CD8-positive, alpha-beta memory T cell (primary cell): ENCODE results near the gene KIAA1671. TPM values are rescaled to one million over a fixed set of nuclear protein-coding genes. Genes with fewer than 3 reads are reported as not detected.

Experiments used
- CTCF ChIA-PET: fragments of 350-600 bp; sonication (Branson Sonifier 250); formaldehyde crosslinking; loops from one replicate; lab custom pipeline; 2021; ENCODE audit warnings: antibody characterized with exemption; lab: Charles Lee
- POLR2A ChIA-PET: fragments of 350-600 bp; sonication (Branson Sonifier 250); formaldehyde crosslinking; loops from one replicate; lab custom pipeline; 2021; ENCODE audit warnings: antibody characterized with exemption; lab: Charles Lee
- DNase-seq, 5 donors: peaks; one replicate each; pipeline versions ENCODE4 v3.0.0 to v3.0.0-alpha.2; 2020 to 2022; ENCODE audit warnings: mixed read lengths in 1 of 5
- H3K27ac ChIP-seq: one replicate; pipeline ENCODE4 v1.7.0; 2013; ENCODE audit warnings: low read depth, mild to moderate bottlenecking, low read length, moderate library complexity
- H3K27me3 ChIP-seq: 2 replicates; pipeline ENCODE4 v1.7.0; 2013; ENCODE audit warnings: low read length, mild to moderate bottlenecking; ENCODE audit not compliant: insufficient read depth, poor library complexity, severe bottlenecking
- H3K36me3 ChIP-seq: 2 replicates; pipeline ENCODE4 v1.7.0; 2013; ENCODE audit warnings: mild to moderate bottlenecking, low read length, moderate library complexity; ENCODE audit not compliant: insufficient read depth
- H3K4me1 ChIP-seq: 2 replicates; pipeline ENCODE4 v1.7.0; 2013; ENCODE audit warnings: mild to moderate bottlenecking, low read length, moderate library complexity; ENCODE audit not compliant: insufficient read depth
- H3K4me3 ChIP-seq: 2 replicates; pipeline ENCODE4 v1.7.0; 2013; ENCODE audit warnings: mild to moderate bottlenecking, low read length
- H3K9me3 ChIP-seq: 2 replicates; pipeline ENCODE4 v1.7.0; 2013; ENCODE audit warnings: mild to moderate bottlenecking, low read length
- H3K27ac Mint-ChIP-seq, 8 donors: one replicate each; pipeline ENCODE4 v1.8.0; 2020 to 2021; ENCODE audit warnings: mixed read lengths in 8 of 8, mild to moderate bottlenecking in 6 of 8, inconsistent platforms in 3 of 8, moderate library complexity in 3 of 8
- H3K27me3 Mint-ChIP-seq, 2 donors: one replicate each; pipeline ENCODE4 v1.8.0; 2020 to 2021; ENCODE audit warnings: mixed read lengths in 2 of 2, mild to moderate bottlenecking in 1 of 2, moderate library complexity in 1 of 2
- H3K36me3 Mint-ChIP-seq, 3 donors: one replicate each; pipeline ENCODE4 v1.8.0; 2020 to 2021; ENCODE audit warnings: mixed read lengths in 3 of 3, inconsistent platforms in 1 of 3, mild to moderate bottlenecking in 1 of 3
- H3K4me1 Mint-ChIP-seq, 3 donors: one replicate each; pipeline ENCODE4 v1.8.0; 2020 to 2021; ENCODE audit warnings: mixed read lengths in 3 of 3, inconsistent platforms in 1 of 3, mild to moderate bottlenecking in 1 of 3
- H3K4me3 Mint-ChIP-seq, 7 donors: one replicate each; pipeline ENCODE4 v1.8.0; 2020 to 2021; ENCODE audit warnings: mixed read lengths in 7 of 7, mild to moderate bottlenecking in 6 of 7, moderate library complexity in 4 of 7, inconsistent platforms in 2 of 7
- H3K9me3 Mint-ChIP-seq, 5 donors: one replicate each; pipeline ENCODE4 v1.8.0; 2020 to 2022; ENCODE audit warnings: mixed read lengths in 5 of 5, mild to moderate bottlenecking in 3 of 5, moderate library complexity in 2 of 5, inconsistent platforms in 1 of 5
- polyA plus RNA-seq: library from polyadenylated mRNA; unstranded; fragments of 300-500 nt; fragmentation: Illumina TruSeq; gene quantifications from one replicate; pipeline ENCODE4 v1.2.3, GENCODE V29; 2021
- total RNA-seq, 2 experiments: library from RNA; stranded (reverse); gene quantifications; one replicate each; pipeline ENCODE4 v1.2.3, GENCODE V29; 2021

KIAA1671 gene
- total and polyA plus RNA-seq, 3 experiments from 2014 or later: 2.6 to 14.7 (median 13.8) TPM

DNA sequence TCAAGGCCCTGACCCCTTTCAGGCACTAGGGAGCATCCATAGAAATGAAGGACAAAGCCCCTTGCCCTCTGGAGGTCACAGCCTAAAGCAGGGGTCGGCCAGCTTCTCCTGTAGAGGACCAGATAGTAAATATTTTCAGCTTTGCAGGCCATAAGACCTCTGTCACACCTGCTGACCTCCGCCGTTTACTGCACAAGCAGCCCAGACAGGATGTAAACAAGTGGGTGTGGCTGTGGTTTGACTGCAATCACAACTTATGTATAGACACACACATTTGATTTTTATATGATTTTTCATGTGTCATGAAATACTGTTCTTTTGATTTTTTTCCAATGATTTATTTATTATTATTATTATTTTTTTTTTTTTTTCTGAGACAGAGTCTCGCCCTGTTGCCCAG lies 34.3 kb downstream of the KIAA1671 start:
- DNase-seq: no peak
- Histone ChIP-seq H3K4me1 (no peaks in the 10 kb centered on the region), H3K36me3 (no peaks in the 10 kb centered on the region), H3K4me3 (no peak overlapping the region), H3K9me3 (no peaks in the 10 kb centered on the region), H3K27me3 (no peaks in the 10 kb centered on the region), H3K27ac (no peak overlapping the region)
- Mint-ChIP-seq H3K27me3 (peaks cover 11 to 32% of the 10 kb centered on the region in 2 donors), H3K9me3 (peaks cover 0 to 3% (median 0%) of the 10 kb centered on the region in 5 donors), H3K36me3 (no peaks in the 10 kb centered on the region), H3K4me1 (peaks cover 12 to 16% (median 14%) of the 10 kb centered on the region in 3 donors), H3K4me3 (peak overlapping the region in 2 of 7 donors; percentile 22 to 47), H3K27ac (peak overlapping the region in 3 of 8 donors; percentile 4 to 83 (median 24))
- ChIA-PET POLR2A (no interaction called here), CTCF (no interaction called here)

DNA sequence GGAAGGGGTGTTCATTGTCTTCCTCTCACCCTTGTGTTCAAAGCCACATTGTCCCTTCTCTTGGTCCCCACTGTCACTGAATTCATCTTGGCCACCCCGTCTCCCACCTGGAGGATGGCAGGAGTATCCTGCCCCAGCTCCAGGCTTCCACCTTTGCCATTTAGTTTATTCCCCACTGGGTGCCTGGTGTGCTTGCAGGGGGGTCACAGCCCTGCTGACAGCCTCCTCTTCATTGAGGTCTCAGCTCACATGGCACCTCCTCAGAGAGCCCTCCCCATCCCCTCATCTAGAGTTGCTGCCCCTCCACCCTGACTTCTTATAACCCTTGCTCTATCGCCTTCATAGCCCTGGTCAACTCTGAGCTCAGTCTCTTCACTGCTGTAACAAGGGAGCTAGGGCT lies 36.6 kb downstream of the KIAA1671 start:
- Histone ChIP-seq H3K9me3 (no peaks in the 10 kb centered on the region), H3K36me3 (no peaks in the 10 kb centered on the region), H3K4me3 (no peak overlapping the region), H3K4me1 (no peaks in the 10 kb centered on the region), H3K27me3 (no peaks in the 10 kb centered on the region), H3K27ac (no peak overlapping the region)
- Mint-ChIP-seq H3K4me3 (no peak overlapping the region), H3K36me3 (no peaks in the 10 kb centered on the region), H3K4me1 (peaks cover 12 to 19% (median 17%) of the 10 kb centered on the region in 3 donors), H3K27me3 (peaks cover 17 to 37% of the 10 kb centered on the region in 2 donors), H3K27ac (peak overlapping the region in 1 of 8 donors; percentile 29), H3K9me3 (peaks cover 0 to 3% (median 0%) of the 10 kb centered on the region in 5 donors)
- no peak for DNase-seq
- POLR2A ChIA-PET: no interaction called here
- CTCF ChIA-PET: no interaction called here

DNA sequence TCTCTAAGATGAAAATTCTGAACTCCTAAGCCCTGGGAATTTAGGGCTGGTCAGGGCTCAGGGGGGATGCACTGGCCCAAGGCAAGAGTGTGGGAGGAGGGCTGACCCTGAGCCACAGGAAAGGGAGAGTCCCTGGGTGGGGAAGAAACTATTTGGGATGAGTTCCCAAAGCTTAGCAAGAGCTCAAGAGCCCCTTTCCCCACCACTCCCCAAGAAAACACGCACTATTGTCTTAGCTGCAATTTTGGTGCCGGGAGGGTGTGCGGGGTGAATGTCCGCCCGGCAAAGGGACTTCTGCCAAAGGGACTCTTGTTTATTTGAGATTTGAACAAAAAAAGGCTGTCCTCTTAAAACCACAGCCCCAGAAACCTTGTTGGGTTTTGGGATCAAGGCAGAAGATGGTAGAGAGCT lies 37.0 kb downstream of the KIAA1671 start:
- H3K4me3 ChIP-seq: no peak overlapping the region
- Mint-ChIP-seq H3K27me3 (peaks cover 17 to 37% of the 10 kb centered on the region in 2 donors), H3K4me1 (peaks cover 12 to 23% (median 17%) of the 10 kb centered on the region in 3 donors), H3K27ac (no peak overlapping the region), H3K9me3 (peaks cover 0 to 3% (median 0%) of the 10 kb centered on the region in 5 donors), H3K36me3 (no peaks in the 10 kb centered on the region), H3K4me3 (no peak overlapping the region)
- no peak overlapping the region for H3K27ac ChIP-seq
- no peaks in the 10 kb centered on the region for H3K36me3 ChIP-seq
- POLR2A ChIA-PET: no interaction called here
- DNase-seq: no peak
- H3K4me1 ChIP-seq: no peaks in the 10 kb centered on the region
- no peaks in the 10 kb centered on the region for H3K9me3 ChIP-seq
- CTCF ChIA-PET: no interaction called here
- no peaks in the 10 kb centered on the region for H3K27me3 ChIP-seq

DNA sequence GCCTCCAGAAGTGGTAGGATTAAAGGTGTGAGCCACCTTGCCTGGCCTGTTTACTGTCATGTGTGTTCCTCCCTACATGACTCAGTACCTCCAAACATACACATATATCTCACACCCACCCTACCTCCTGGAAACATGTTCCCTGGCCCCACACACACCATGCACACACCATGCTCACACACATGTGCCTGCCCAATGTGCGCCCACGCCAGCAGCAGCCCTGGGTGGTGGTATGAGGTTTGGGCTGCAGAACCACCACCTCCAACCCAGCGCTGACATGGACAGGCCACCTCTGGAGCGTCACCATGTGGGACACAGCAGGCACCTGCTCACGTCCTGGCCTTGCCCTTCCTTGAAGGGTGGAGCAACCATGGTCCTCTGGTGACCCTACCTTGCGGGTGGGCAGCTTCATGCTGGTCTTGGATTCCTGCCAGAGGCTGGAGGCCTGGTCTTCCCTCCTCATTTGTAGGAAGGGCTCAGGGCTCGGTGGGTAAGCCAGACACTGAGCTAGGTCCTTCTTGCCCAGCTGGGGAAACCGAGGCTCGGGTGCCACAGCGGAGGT lies 37.9 kb downstream of the KIAA1671 start:
- Mint-ChIP-seq H3K27ac (no peak overlapping the region), H3K4me3 (no peak overlapping the region), H3K9me3 (peaks cover 0 to 3% (median 0%) of the 10 kb centered on the region in 5 donors), H3K4me1 (peaks cover 12 to 22% (median 17%) of the 10 kb centered on the region in 3 donors), H3K27me3 (peaks cover 17 to 33% of the 10 kb centered on the region in 2 donors), H3K36me3 (no peaks in the 10 kb centered on the region)
- Histone ChIP-seq H3K4me3 (no peak overlapping the region), H3K27ac (no peak overlapping the region), H3K4me1 (no peaks in the 10 kb centered on the region), H3K27me3 (no peaks in the 10 kb centered on the region), H3K36me3 (no peaks in the 10 kb centered on the region), H3K9me3 (no peaks in the 10 kb centered on the region)
- ChIA-PET POLR2A (no interaction called here), CTCF (no interaction called here)
- DNase-seq: no peak

DNA sequence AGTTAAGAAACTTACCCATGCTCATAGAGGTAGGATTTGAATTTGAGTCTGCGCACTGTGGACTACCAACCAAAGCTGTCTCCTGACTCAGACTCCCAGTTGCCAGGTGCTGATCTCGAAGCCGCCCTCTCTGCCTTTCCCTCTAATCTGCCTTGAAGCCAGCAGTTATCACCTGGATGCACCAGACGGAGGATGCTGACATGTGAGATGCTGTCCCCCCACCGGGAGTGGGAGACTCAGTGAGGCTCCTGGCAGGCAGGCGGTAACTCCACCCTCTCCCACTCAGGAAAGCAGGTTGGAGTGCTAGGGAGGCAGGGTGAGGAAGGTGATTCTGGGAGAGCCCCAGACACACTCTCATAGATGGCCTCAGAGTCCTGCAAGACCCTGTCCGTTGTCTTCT lies 40.4 kb downstream of the KIAA1671 start:
- Histone ChIP-seq H3K9me3 (no peaks in the 10 kb centered on the region), H3K27me3 (no peaks in the 10 kb centered on the region)
- POLR2A ChIA-PET: no interaction called here

DNA sequence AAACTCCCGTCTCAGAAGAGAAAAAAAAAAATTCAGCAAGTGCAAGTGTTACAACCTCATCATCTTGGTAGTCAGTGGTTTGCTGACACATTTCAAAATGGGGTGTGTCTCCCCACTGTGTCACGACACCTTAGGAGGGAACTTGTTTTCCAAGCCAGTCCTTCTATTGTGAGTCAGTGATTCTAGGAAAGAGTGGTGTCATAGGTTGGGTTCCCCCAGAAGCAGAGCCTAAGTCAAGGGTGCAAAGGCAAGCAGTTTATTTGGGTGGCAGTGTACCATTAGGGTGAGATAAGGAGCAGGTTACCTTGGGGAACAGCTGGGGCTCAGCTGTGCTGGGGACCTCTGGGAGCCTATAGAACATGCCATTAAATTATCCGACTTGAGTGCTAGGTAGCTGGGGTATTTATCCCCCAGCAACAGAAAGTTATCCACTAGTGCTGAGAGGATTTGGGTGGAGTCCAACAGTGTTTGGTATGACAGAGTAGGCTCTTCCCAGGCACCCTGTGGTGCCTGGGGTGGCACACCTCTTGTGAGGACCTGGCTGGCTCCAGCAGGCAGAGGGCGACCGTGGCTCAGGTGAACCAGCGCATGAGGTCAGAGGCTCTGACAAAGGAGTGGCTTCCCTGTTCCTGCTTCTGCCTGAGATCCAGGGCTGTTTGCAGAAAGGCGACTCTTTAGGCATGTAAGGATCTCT lies 41.7 kb downstream of the KIAA1671 start:
- CTCF ChIA-PET: no interaction called here
- Histone ChIP-seq H3K4me1 (no peaks in the 10 kb centered on the region), H3K27me3 (no peaks in the 10 kb centered on the region), H3K4me3 (no peak overlapping the region), H3K36me3 (no peaks in the 10 kb centered on the region), H3K9me3 (no peaks in the 10 kb centered on the region), H3K27ac (no peak overlapping the region)
- POLR2A ChIA-PET: no interaction called here
- peaks cover 0 to 1% (median 0%) of the 10 kb centered on the region in 5 donors for H3K9me3 Mint-ChIP-seq
- no peak overlapping the region for H3K4me3 Mint-ChIP-seq
- peaks cover 17 to 44% of the 10 kb centered on the region in 2 donors for H3K27me3 Mint-ChIP-seq
- H3K36me3 Mint-ChIP-seq: no peaks in the 10 kb centered on the region
- no peak for DNase-seq
- no peak overlapping the region for H3K27ac Mint-ChIP-seq
- H3K4me1 Mint-ChIP-seq: peaks cover 0 to 7% (median 3%) of the 10 kb centered on the region in 3 donors

More for the DNA sequence above, 40.4 kb downstream of the KIAA1671 start:
- no peak overlapping the region for H3K27ac Mint-ChIP-seq
- no peaks in the 10 kb centered on the region for H3K4me1 ChIP-seq
- no peaks in the 10 kb centered on the region for H3K36me3 ChIP-seq
- H3K9me3 Mint-ChIP-seq: peaks cover 0 to 1% (median 0%) of the 10 kb centered on the region in 5 donors
- CTCF ChIA-PET: no interaction called here
- no peak for DNase-seq
- H3K4me1 Mint-ChIP-seq: peaks cover 3 to 7% (median 3%) of the 10 kb centered on the region in 3 donors
- no peak overlapping the region for H3K27ac ChIP-seq
- H3K27me3 Mint-ChIP-seq: peaks cover 18 to 47% of the 10 kb centered on the region in 2 donors
- H3K4me3 ChIP-seq: no peak overlapping the region
- no peak overlapping the region for H3K4me3 Mint-ChIP-seq
- H3K36me3 Mint-ChIP-seq: no peaks in the 10 kb centered on the region

DNA sequence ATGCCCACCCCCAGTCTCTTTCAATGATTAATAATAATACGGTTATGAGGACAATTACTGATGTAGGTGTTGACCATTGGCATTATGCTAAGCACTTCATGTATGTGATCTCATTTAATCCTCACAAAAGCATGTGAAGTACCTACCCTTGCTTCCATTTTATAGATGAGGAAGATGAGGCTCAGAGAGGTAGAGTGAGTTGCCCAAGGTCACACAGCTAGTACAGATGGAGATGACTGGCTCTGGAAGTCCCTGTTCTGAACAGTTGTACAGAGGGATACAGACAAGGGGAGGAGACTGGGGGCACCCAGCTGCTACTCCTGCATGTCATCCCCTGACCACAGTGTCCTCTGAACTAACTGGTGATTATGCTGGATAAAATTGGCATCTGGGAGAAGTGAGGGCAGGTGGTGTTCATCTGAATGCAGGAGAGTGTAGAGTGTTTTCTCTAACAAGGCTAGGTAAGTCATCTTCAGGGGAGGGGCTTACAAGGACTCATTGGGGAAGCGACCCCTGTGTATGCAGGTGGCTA lies 43.2 kb downstream of the KIAA1671 start:
- POLR2A ChIA-PET: no interaction called here
- Mint-ChIP-seq H3K9me3 (peaks cover 0 to 1% (median 0%) of the 10 kb centered on the region in 5 donors), H3K27ac (no peak overlapping the region)

DNA sequence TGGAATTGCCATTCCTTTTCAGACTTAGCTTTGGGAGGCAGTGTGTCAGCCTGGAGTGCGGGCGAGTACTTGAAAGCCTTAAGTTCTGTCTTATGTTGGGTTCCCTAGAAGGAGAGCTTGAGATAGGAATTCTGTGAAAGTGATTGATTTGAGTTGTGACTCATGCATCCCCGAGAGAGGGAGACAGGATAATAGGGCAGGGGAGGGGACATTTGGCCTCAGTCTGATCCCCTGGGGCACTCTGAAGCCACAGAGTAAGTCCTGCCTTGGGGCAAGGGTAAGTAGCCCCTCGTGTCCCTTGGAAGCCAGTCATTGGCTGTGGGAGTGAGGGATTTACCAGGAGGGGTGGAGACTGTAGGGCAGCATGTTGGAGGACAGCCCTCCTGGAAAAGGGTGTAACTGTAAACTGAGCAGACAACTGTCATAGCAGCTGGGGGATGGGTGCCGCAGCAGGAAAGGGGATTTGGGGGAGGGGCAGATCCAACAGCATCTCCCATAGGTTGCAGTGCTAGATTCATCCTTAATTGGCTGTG lies 44.0 kb downstream of the KIAA1671 start:
- Mint-ChIP-seq H3K9me3 (peaks cover 0 to 3% (median 0%) of the 10 kb centered on the region in 5 donors), H3K4me3 (no peak overlapping the region), H3K27ac (no peak overlapping the region), H3K36me3 (peaks cover 0 to 5% (median 0%) of the 10 kb centered on the region in 3 donors), H3K4me1 (peaks cover 3 to 10% (median 8%) of the 10 kb centered on the region in 3 donors), H3K27me3 (peaks cover 15 to 40% of the 10 kb centered on the region in 2 donors)
- H3K4me1 ChIP-seq: no peaks in the 10 kb centered on the region
- CTCF ChIA-PET: no interaction called here
- no peaks in the 10 kb centered on the region for H3K27me3 ChIP-seq
- no peak for DNase-seq
- no peaks in the 10 kb centered on the region for H3K36me3 ChIP-seq
- POLR2A ChIA-PET: no interaction called here
- H3K4me3 ChIP-seq: no peak overlapping the region
- no peaks in the 10 kb centered on the region for H3K9me3 ChIP-seq
- no peak overlapping the region for H3K27ac ChIP-seq

More for the DNA sequence above, 43.2 kb downstream of the KIAA1671 start:
- Histone ChIP-seq H3K27ac (no peak overlapping the region), H3K27me3 (no peaks in the 10 kb centered on the region), H3K4me1 (no peaks in the 10 kb centered on the region), H3K9me3 (no peaks in the 10 kb centered on the region), H3K36me3 (no peaks in the 10 kb centered on the region), H3K4me3 (no peak overlapping the region)
- H3K4me3 Mint-ChIP-seq: no peak overlapping the region
- peaks cover 0 to 7% (median 3%) of the 10 kb centered on the region in 3 donors for H3K4me1 Mint-ChIP-seq
- CTCF ChIA-PET: no interaction called here
- peaks cover 15 to 40% of the 10 kb centered on the region in 2 donors for H3K27me3 Mint-ChIP-seq
- no peak for DNase-seq
- H3K36me3 Mint-ChIP-seq: no peaks in the 10 kb centered on the region
